ENCODE measurements around the gene RTN4.
"Not testable (repeated sequence)": the region's sequence is repeated elsewhere in the genome, so short reads cannot be mapped to it uniquely, and the experiment has no call there.

RTN4 gene

DNA sequence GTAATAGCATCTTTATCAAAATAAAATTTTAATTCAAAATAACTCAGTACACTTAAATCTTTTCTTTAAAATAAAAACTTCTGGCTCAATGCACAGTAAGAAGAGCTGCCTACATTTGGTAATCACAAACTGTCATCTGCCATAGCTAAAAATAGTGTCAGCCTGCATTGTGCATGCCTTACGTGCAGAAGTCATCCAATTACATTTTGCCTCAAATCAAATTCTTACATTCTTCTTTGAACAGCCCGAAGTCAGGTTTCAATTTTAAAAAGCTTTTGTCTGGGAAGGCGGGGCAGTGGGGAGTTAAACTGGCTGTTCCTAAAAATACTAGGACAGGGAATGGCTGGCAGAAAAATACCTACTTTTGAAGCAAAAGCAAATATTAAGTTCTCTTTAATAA lies 51.1 kb downstream of the RTN4 start:
- peak overlapping the region; percentile 14; the same call in 1 of the 2 replicates for H3K4me3 ChIP-seq (replicated peaks; ENCODE audit: low read depth, low read length)
- DNase-seq (ENCODE audit: extremely low read depth, insufficient read length), result peak; percentile 25
- no peaks in the 10 kb centered on the region for H3K36me3 ChIP-seq (ENCODE audit: control insufficient read depth, insufficient read depth, low read length)
- H3K27me3 ChIP-seq (replicated peaks; ENCODE audit: control insufficient read depth, insufficient read depth, low read length), result no peaks in the 10 kb centered on the region
- TF ChIP-seq, protein P1, sequence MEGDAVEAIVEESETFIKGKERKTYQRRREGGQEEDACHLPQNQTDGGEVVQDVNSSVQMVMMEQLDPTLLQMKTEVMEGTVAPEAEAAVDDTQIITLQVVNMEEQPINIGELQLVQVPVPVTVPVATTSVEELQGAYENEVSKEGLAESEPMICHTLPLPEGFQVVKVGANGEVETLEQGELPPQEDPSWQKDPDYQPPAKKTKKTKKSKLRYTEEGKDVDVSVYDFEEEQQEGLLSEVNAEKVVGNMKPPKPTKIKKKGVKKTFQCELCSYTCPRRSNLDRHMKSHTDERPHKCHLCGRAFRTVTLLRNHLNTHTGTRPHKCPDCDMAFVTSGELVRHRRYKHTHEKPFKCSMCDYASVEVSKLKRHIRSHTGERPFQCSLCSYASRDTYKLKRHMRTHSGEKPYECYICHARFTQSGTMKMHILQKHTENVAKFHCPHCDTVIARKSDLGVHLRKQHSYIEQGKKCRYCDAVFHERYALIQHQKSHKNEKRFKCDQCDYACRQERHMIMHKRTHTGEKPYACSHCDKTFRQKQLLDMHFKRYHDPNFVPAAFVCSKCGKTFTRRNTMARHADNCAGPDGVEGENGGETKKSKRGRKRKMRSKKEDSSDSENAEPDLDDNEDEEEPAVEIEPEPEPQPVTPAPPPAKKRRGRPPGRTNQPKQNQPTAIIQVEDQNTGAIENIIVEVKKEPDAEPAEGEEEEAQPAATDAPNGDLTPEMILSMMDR (IDR thresholded peaks at IDR 0.05; ENCODE audit: insufficient read depth, low read length, poor library complexity, severe bottlenecking), result no peak

DNA sequence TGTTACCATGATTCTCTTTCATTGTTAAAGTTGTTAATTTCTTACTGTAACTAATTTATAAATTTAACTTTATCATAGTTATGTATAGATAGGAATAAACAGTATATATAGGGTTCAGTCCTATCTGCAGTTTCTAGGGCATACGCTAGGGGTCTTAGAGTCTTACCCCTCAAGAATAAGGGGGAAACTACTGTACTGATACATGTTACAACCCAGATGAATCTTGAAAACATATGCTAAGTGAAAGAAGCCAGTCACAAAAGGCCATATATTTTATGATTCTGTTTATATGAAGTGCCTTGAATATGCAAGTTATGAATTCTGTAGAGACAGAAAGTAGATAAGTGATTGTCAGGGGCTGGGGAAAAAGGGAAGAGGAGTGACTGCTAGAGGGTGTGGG lies 52.4 kb downstream of the RTN4 start:
- TF ChIP-seq, protein P1 (IDR thresholded peaks at IDR 0.05; ENCODE audit: insufficient read depth, low read length, poor library complexity, severe bottlenecking), result no peak
- no peak overlapping the region for H3K4me3 ChIP-seq (replicated peaks; ENCODE audit: low read depth, low read length)
- no peaks in the 10 kb centered on the region for H3K36me3 ChIP-seq (ENCODE audit: control insufficient read depth, insufficient read depth, low read length)
- no peak for DNase-seq (ENCODE audit: extremely low read depth, insufficient read length)
- H3K27me3 ChIP-seq (replicated peaks; ENCODE audit: control insufficient read depth, insufficient read depth, low read length), result no peaks in the 10 kb centered on the region

DNA sequence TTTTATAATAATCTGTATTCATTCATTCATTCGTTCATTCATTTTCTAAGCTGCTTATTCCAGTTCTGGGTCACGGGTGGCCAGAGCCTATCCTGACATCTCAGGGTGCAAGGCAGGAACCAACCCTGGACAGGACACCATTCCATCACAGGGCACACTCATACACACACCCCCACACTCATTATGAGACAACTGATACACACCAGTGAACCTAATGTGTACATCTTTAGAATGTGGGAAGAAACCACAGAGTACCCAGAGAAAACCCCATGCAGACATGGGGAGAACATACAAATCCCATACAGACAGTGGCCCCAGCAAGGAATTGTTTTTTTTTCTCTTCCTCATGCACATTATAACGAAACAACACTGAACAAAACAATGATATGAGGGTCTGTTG lies 54.7 kb downstream of the RTN4 start:
- no peaks in the 10 kb centered on the region for H3K27me3 ChIP-seq (replicated peaks; ENCODE audit: control insufficient read depth, insufficient read depth, low read length)
- no peak for DNase-seq (ENCODE audit: extremely low read depth, insufficient read length)
- TF ChIP-seq, protein P1 (IDR thresholded peaks at IDR 0.05; ENCODE audit: insufficient read depth, low read length, poor library complexity, severe bottlenecking), result no peak
- H3K36me3 ChIP-seq (ENCODE audit: control insufficient read depth, insufficient read depth, low read length), result no peaks in the 10 kb centered on the region
- H3K4me3 ChIP-seq (replicated peaks; ENCODE audit: low read depth, low read length), result no peak overlapping the region

DNA sequence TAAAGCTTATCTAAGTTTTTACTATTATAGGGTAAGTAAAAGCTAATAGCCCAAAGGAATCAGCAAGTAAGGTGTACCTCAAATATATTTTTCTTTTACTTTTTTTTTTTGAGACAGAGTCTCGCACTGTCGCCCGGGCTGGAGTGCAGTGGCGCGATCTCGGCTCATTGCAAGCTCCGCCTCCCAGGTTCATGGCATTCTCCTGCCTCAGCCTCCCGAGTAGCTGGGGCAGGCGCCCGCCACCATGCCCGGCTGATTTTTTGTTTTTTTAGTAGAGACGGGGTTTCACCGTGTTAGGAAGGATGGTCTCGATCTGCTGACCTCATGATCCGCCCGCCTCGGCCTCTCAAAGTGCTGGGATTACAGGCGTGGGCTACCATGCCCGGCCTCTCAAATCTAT lies 59.6 kb downstream of the RTN4 start:
- H3K36me3 ChIP-seq (ENCODE audit: control insufficient read depth, insufficient read depth, low read length); H3K4me3 ChIP-seq (replicated peaks; ENCODE audit: low read depth, low read length); H3K27me3 ChIP-seq (replicated peaks; ENCODE audit: control insufficient read depth, insufficient read depth, low read length); DNase-seq (ENCODE audit: extremely low read depth, insufficient read length): not testable (repeated sequence)

DNA sequence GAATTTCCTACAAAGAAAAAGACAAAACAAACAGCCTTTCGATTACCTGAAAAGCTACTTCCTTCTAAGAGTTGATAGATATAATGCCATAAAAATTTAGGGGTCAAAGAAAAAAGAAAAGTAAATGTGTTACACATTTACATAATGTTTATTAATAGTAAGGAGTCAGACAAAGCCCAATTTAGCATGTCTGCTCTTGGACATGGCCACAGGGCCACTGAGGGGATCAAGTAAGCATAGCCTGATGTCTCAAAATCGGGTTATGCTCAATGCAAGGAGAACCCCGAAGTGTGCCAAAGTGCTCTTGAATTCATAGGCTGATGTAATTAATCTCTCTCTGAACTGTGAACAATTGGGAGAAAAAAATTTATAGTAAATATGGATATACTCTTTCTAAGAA lies 61.6 kb downstream of the RTN4 start:
- H3K4me3 ChIP-seq (replicated peaks; ENCODE audit: low read depth, low read length), result no peak overlapping the region
- no peak for DNase-seq (ENCODE audit: extremely low read depth, insufficient read length)
- no peaks in the 10 kb centered on the region; the same call in 1 of the 2 replicates for H3K36me3 ChIP-seq (ENCODE audit: control insufficient read depth, insufficient read depth, low read length)
- H3K27me3 ChIP-seq (replicated peaks; ENCODE audit: control insufficient read depth, insufficient read depth, low read length), result no peaks in the 10 kb centered on the region
- TF ChIP-seq, protein P1 (IDR thresholded peaks at IDR 0.05; ENCODE audit: insufficient read depth, low read length, poor library complexity, severe bottlenecking), result no peak

DNA sequence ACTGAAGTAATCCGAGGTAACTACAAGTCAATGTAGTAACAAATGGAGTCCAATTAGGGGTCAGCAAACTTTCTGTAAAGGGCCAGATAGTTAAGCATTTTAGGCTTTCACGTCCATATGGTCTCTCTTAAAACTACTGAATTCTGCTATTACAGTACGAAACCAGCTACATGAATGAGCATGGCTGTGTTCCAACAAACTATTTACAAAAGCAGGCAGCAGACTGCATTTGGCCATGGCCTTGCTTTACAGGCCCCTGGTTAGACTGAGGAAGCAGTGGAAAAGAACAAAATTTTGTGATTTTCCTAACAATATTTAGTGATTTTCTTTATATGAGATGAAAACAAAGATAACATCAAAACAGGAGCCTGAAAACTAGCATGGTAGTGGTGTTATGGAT lies 64.0 kb downstream of the RTN4 start:
- no peaks in the 10 kb centered on the region; the same call in 1 of the 2 replicates for H3K36me3 ChIP-seq (ENCODE audit: control insufficient read depth, insufficient read depth, low read length)
- no peak overlapping the region for H3K4me3 ChIP-seq (replicated peaks; ENCODE audit: low read depth, low read length)
- no peaks in the 10 kb centered on the region for H3K27me3 ChIP-seq (replicated peaks; ENCODE audit: control insufficient read depth, insufficient read depth, low read length)
- DNase-seq (ENCODE audit: extremely low read depth, insufficient read length), result no peak
- TF ChIP-seq, protein P1 (IDR thresholded peaks at IDR 0.05; ENCODE audit: insufficient read depth, low read length, poor library complexity, severe bottlenecking), result no peak

Data from GM06990 (cell line).